Naive thymus-derived CD4-positive, alpha-beta T cell (primary cell): ENCODE data around the gene ANK3. TPM values are rescaled to one million over a fixed set of nuclear protein-coding genes. Genes with fewer than 3 reads are reported as not detected.

Source experiments
- ATAC-seq: fragments of 150-1000 bp; cut with Tn5 transposase; 2 replicates; pipeline ENCODE4 v1.10.0; 2021; ENCODE audit warnings: mild to moderate bottlenecking, moderate library complexity
- CTCF ChIA-PET: fragments of 350-600 bp; sonication (Branson Sonifier 250); formaldehyde crosslinking; loops from one replicate; lab custom pipeline; 2021; ENCODE audit warnings: antibody characterized with exemption; lab: Charles Lee
- POLR2A ChIA-PET: fragments of 350-600 bp; sonication (Branson Sonifier 250); formaldehyde crosslinking; loops from one replicate; lab custom pipeline; 2021; ENCODE audit warnings: antibody characterized with exemption, inconsistent platforms; lab: Charles Lee
- DNase-seq, 9 donors: peaks; one replicate each; pipeline versions ENCODE4 v3.0.0 to v3.0.0-alpha.2; 2020 to 2022; ENCODE audit warnings: mixed read lengths in 1 of 9
- H3K27ac ChIP-seq: one replicate; pipeline ENCODE4 v1.7.0; 2013; ENCODE audit warnings: mild to moderate bottlenecking, low read depth, low read length, moderate library complexity
- H3K27me3 ChIP-seq, 2 donors: one replicate each; pipeline ENCODE4 v1.7.0; 2013; ENCODE audit warnings: low read length in 2 of 2, mild to moderate bottlenecking in 2 of 2, moderate library complexity in 2 of 2; ENCODE audit not compliant: control insufficient read depth in 2 of 2, insufficient read depth in 2 of 2
- H3K36me3 ChIP-seq, 3 experiments: 1 replicate in 2 of 3; 2 replicates in 1 of 3; pipeline ENCODE4 v1.7.0; 2013; ENCODE audit warnings: low read length in 3 of 3, mild to moderate bottlenecking in 3 of 3, moderate library complexity in 1 of 3; ENCODE audit not compliant: insufficient read depth in 3 of 3, control insufficient read depth in 2 of 3
- H3K4me1 ChIP-seq, 2 donors: one replicate each; pipeline ENCODE4 v1.7.0; 2013; ENCODE audit warnings: low read length in 2 of 2, mild to moderate bottlenecking in 2 of 2, moderate library complexity in 1 of 2; ENCODE audit not compliant: control insufficient read depth in 2 of 2, insufficient read depth in 2 of 2
- H3K4me3 ChIP-seq: 2 replicates; pipeline ENCODE4 v1.7.0; 2013; ENCODE audit warnings: mild to moderate bottlenecking, low read length
- H3K9me3 ChIP-seq, 3 experiments: 1 replicate in 2 of 3; 2 replicates in 1 of 3; pipeline ENCODE4 v1.7.0; 2013; ENCODE audit warnings: low read length in 3 of 3; ENCODE audit not compliant: control insufficient read depth in 2 of 3
- H3K27ac Mint-ChIP-seq, 9 donors: one replicate each; pipeline ENCODE4 v1.8.0; 2020 to 2022; ENCODE audit warnings: mixed read lengths in 9 of 9, mild to moderate bottlenecking in 8 of 9, moderate library complexity in 5 of 9, inconsistent platforms in 2 of 9
- H3K27me3 Mint-ChIP-seq, 5 donors: one replicate each; pipeline ENCODE4 v1.8.0; 2021 to 2022; ENCODE audit warnings: mixed read lengths in 5 of 5, mild to moderate bottlenecking in 1 of 5
- H3K36me3 Mint-ChIP-seq, 5 donors: one replicate each; pipeline ENCODE4 v1.8.0; 2020 to 2022; ENCODE audit warnings: mixed read lengths in 5 of 5, mild to moderate bottlenecking in 3 of 5, inconsistent platforms in 1 of 5
- H3K4me1 Mint-ChIP-seq, 7 donors: one replicate each; pipeline ENCODE4 v1.8.0; 2020 to 2022; ENCODE audit warnings: mixed read lengths in 7 of 7, mild to moderate bottlenecking in 3 of 7, inconsistent platforms in 1 of 7
- H3K4me3 Mint-ChIP-seq, 10 donors: one replicate each; pipeline ENCODE4 v1.8.0; 2020 to 2022; ENCODE audit warnings: mild to moderate bottlenecking in 10 of 10, mixed read lengths in 10 of 10, moderate library complexity in 6 of 10, inconsistent platforms in 2 of 10
- H3K9me3 Mint-ChIP-seq, 11 donors: one replicate each; pipeline ENCODE4 v1.8.0; 2020 to 2022; ENCODE audit warnings: mixed read lengths in 11 of 11, mild to moderate bottlenecking in 4 of 11, inconsistent platforms in 1 of 11, moderate library complexity in 1 of 11
- intact Hi-C, 2 donors: fragments of 100-400 bp; cut with micrococcal nuclease; formaldehyde crosslinking; loops; one replicate each; pipeline ENCODE4 v1.15.1; 2023
- polyA plus RNA-seq, 2 donors: library from polyadenylated mRNA; unstranded; fragments of 300-500 nt; fragmentation: Illumina TruSeq; gene quantifications; one replicate each; pipeline ENCODE4 v1.2.3, GENCODE V29; 2021
- total RNA-seq, 6 experiments: library from RNA in 5 of 6; stranded (reverse) in 5 of 6; gene quantifications; 1 replicate in 5 of 6; 2 replicates in 1 of 6; pipeline ENCODE4 v1.2.3 and lab custom pipeline; 2021 to 2026

ANK3 gene
- total and polyA plus RNA-seq, 7 experiments from 2014 or later, result 23.9 to 72.9 (median 61.4) TPM

- peaks cover 0 to 44% (median 5%) of the 10 kb centered on the region in 3 experiments for H3K36me3 ChIP-seq
- H3K9me3 Mint-ChIP-seq, result no peaks in the 10 kb centered on the region
- H3K4me3 Mint-ChIP-seq, result no peak overlapping the region
- ATAC-seq (no peak), DNase-seq (peak in 3 of 9 donors; percentile 8 to 16 (median 11))
- H3K27ac Mint-ChIP-seq, result peak overlapping the region in 1 of 9 donors; percentile 63
- no peaks in the 10 kb centered on the region for H3K9me3 ChIP-seq
- peaks cover 0 to 5% (median 4%) of the 10 kb centered on the region in 7 donors for H3K4me1 Mint-ChIP-seq
- no peaks in the 10 kb centered on the region for H3K27me3 Mint-ChIP-seq
- ChIA-PET CTCF (no interaction called here), POLR2A (no interaction called here)
- H3K27me3 ChIP-seq, result no peaks in the 10 kb centered on the region
- H3K4me1 ChIP-seq, result no peaks in the 10 kb centered on the region
- H3K36me3 Mint-ChIP-seq, result peaks cover 3 to 39% (median 10%) of the 10 kb centered on the region in 5 donors
- H3K27ac ChIP-seq, result no peak overlapping the region
- intact Hi-C loops, result loop anchor here (1.0 to 10.0 kb wide), 3 partner anchors 230 to 571 kb away; partner anchors contain the start of gene CDK1 (in 1 of the 2)
- no peak overlapping the region for H3K4me3 ChIP-seq
These were observed 185.6 kb downstream of the ANK3 start for GRCh38 chr10:60203993-60204618.

GRCh38 chr10:60200682-60201053 lies 189.0 kb downstream of the ANK3 start:
- Mint-ChIP-seq H3K4me1 (no peaks in the 10 kb centered on the region), H3K4me3 (no peak overlapping the region), H3K36me3 (peaks cover 14 to 62% (median 29%) of the 10 kb centered on the region in 5 donors), H3K9me3 (no peaks in the 10 kb centered on the region), H3K27ac (peak overlapping the region in 1 of 9 donors; percentile 56), H3K27me3 (no peaks in the 10 kb centered on the region)
- Histone ChIP-seq H3K4me3 (no peak overlapping the region), H3K9me3 (no peaks in the 10 kb centered on the region), H3K4me1 (no peaks in the 10 kb centered on the region), H3K27ac (no peak overlapping the region), H3K27me3 (no peaks in the 10 kb centered on the region), H3K36me3 (peaks cover 0 to 62% (median 8%) of the 10 kb centered on the region in 3 experiments)
- DNase-seq, result no peak
- ATAC-seq, result no peak
- CTCF ChIA-PET, result no interaction called here
- POLR2A ChIA-PET, result no interaction called here
- intact Hi-C loops, result loop anchor here in 1 of 2 donors (10.0 kb wide), 1 partner anchor 574 kb away; the partner anchor contains the start of gene CDK1

- no peak for ATAC-seq
- Histone ChIP-seq H3K4me3 (no peak overlapping the region), H3K4me1 (no peaks in the 10 kb centered on the region), H3K27ac (no peak overlapping the region), H3K9me3 (no peaks in the 10 kb centered on the region), H3K36me3 (peaks cover 0 to 58% (median 8%) of the 10 kb centered on the region in 3 experiments), H3K27me3 (no peaks in the 10 kb centered on the region)
- ChIA-PET POLR2A (no interaction called here), CTCF (no interaction called here)
- Mint-ChIP-seq H3K27ac (no peak overlapping the region), H3K4me1 (no peaks in the 10 kb centered on the region), H3K36me3 (peaks cover 14 to 65% (median 31%) of the 10 kb centered on the region in 5 donors), H3K27me3 (no peaks in the 10 kb centered on the region), H3K9me3 (no peaks in the 10 kb centered on the region), H3K4me3 (no peak overlapping the region)
- no peak for DNase-seq
- intact Hi-C loops, result loop anchor here in 1 of 2 donors (10.0 kb wide), 1 partner anchor 575 kb away; the partner anchor contains the start of gene CDK1
These were observed 189.5 kb downstream of the ANK3 start for GRCh38 chr10:60200012-60200681.

DNA sequence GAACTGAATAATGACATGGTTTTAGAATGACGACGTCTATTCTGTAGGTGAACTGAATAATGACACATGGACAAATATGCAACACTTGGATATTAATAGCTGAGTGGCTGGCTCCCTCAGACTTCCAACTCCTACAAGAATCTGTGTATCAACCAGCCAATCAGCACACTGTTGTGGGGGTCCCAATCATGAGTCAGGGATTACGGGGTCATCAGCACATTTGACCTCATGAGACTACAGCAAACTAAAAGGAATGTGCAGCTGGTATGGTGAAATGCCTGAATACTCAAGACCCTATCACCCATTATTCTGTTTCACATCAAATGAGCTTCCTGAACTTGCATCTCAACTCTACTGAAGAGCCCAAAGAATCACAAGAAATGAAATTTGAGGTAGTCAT lies 192.5 kb downstream of the ANK3 start:
- no peak overlapping the region for H3K4me3 ChIP-seq
- Mint-ChIP-seq H3K36me3 (peaks cover 26 to 83% (median 53%) of the 10 kb centered on the region in 5 donors), H3K4me1 (no peaks in the 10 kb centered on the region), H3K4me3 (no peak overlapping the region), H3K27me3 (no peaks in the 10 kb centered on the region), H3K27ac (peak overlapping the region in 1 of 9 donors; percentile 14), H3K9me3 (no peaks in the 10 kb centered on the region)
- CTCF ChIA-PET, result no interaction called here
- intact Hi-C loops, result no loop called here
- H3K9me3 ChIP-seq, result no peaks in the 10 kb centered on the region
- H3K36me3 ChIP-seq, result peaks cover 0 to 56% (median 8%) of the 10 kb centered on the region in 3 experiments
- ATAC-seq (no peak), DNase-seq (no peak)
- no peak overlapping the region for H3K27ac ChIP-seq
- no peaks in the 10 kb centered on the region for H3K4me1 ChIP-seq
- POLR2A ChIA-PET, result no interaction called here
- no peaks in the 10 kb centered on the region for H3K27me3 ChIP-seq

DNA sequence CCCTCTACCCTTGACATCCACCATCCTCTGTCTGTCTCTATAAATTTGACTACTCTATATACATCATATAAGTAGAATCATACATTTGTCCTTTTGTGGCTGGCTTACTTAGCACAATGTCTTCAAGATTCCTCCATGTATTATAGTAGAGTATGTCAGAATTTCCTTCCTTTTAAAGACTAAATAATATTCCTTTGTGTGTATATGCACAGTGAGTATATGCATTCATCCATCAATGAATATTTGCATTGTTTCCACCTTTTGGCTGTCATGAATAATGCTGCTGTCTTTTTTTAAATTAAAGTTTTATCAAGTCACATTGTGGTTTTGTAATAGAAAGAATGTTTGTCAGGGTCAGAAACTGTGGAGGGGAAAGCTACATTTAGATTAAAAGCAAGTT lies 195.3 kb downstream of the ANK3 start:
- no peak for DNase-seq
- Mint-ChIP-seq H3K27me3 (no peaks in the 10 kb centered on the region), H3K27ac (no peak overlapping the region), H3K9me3 (peaks cover 0 to 7% (median 0%) of the 10 kb centered on the region in 11 donors), H3K36me3 (peaks cover 34 to 86% (median 62%) of the 10 kb centered on the region in 5 donors), H3K4me3 (no peak overlapping the region), H3K4me1 (peaks cover 0 to 16% (median 0%) of the 10 kb centered on the region in 7 donors)
- no peaks in the 10 kb centered on the region for H3K9me3 ChIP-seq
- H3K4me1 ChIP-seq, result no peaks in the 10 kb centered on the region
- ChIA-PET CTCF (no interaction called here), POLR2A (no interaction called here)
- intact Hi-C loops, result no loop called here
- ATAC-seq, result no peak
- H3K27ac ChIP-seq, result no peak overlapping the region
- H3K27me3 ChIP-seq, result no peaks in the 10 kb centered on the region
- H3K36me3 ChIP-seq, result peaks cover 0 to 42% (median 3%) of the 10 kb centered on the region in 3 experiments
- H3K4me3 ChIP-seq, result no peak overlapping the region

- intact Hi-C loops, result no loop called here
- Mint-ChIP-seq H3K27ac (peak overlapping the region in 1 of 9 donors; percentile 25), H3K27me3 (no peaks in the 10 kb centered on the region), H3K9me3 (peaks cover 0 to 7% (median 0%) of the 10 kb centered on the region in 11 donors), H3K36me3 (peaks cover 26 to 83% (median 60%) of the 10 kb centered on the region in 5 donors), H3K4me1 (peaks cover 0 to 16% (median 0%) of the 10 kb centered on the region in 7 donors), H3K4me3 (no peak overlapping the region)
- ATAC-seq, result no peak
- Histone ChIP-seq H3K27me3 (no peaks in the 10 kb centered on the region), H3K4me3 (no peak overlapping the region), H3K36me3 (peaks cover 0 to 29% (median 3%) of the 10 kb centered on the region in 3 experiments), H3K27ac (no peak overlapping the region), H3K9me3 (no peaks in the 10 kb centered on the region), H3K4me1 (no peaks in the 10 kb centered on the region)
- ChIA-PET POLR2A (no interaction called here), CTCF (no interaction called here)
- no peak for DNase-seq
These were observed 196.7 kb downstream of the ANK3 start for GRCh38 chr10:60192946-60193345.
